ENCODE measurements around the gene DXO. TPM values are rescaled to one million over a fixed set of nuclear protein-coding genes. Genes with fewer than 3 reads are reported as not detected.
A peak's percentile ranks its signal among the peaks of the same experiment; 100 is the strongest.

The DXO gene
- total and polyA plus RNA-seq, 2 of the 13 experiments (the other 11 are each of a cell fraction or from before 2014, with no cell fraction given): 18.6 to 26.2 TPM

DNA sequence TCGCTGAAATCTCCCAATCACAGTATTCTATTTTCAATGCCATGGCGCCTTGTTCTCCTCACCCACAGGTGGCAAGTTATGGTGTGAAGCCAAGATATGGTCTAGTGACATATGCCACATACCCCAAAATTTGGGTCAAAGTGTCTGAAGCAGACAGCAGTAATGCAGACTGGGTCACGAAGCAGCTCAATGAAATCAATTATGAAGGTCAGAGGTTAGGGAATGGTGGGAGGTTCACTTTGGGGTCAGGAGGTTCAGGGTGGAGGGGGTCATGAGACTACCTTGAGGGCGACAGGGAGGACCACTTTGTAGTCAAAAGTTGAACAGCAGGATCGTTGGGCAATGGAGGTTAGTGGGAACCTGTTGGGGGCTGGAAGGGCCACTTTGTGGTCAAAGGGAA lies 23.6 kb downstream of the DXO start (continued):
- TF ChIP-seq HHEX (CRISPR knock-in tag; IDR thresholded peaks at IDR 0.05): no peak
- TF ChIP-seq ZNF781 (CRISPR knock-in tag; IDR thresholded peaks at IDR 0.05; ENCODE audit: borderline replicate concordance, not compliant biosample characterization): no peak
- peak; percentile 31; the same call in 1 of the 2 replicates for TF ChIP-seq NR2F6 (IDR thresholded peaks at IDR 0.05)
- no peak for TF ChIP-seq NR2F6 (CRISPR knock-in tag; IDR thresholded peaks at IDR 0.05)
- no peak for TF ChIP-seq ZNF792 (CRISPR knock-in tag; IDR thresholded peaks at IDR 0.05)
- TF ChIP-seq SNRNP70 (IDR thresholded peaks at IDR 0.05; ENCODE audit: low read depth, low read length): no peak
- no peak for TF ChIP-seq REPIN1 (CRISPR knock-in tag; IDR thresholded peaks at IDR 0.05; ENCODE audit: borderline replicate concordance, low read depth)
- no peak for TF ChIP-seq SRSF4 (IDR thresholded peaks at IDR 0.05; ENCODE audit: low read depth, low read length, poor library complexity, severe bottlenecking)
- TF ChIP-seq, protein P1, sequence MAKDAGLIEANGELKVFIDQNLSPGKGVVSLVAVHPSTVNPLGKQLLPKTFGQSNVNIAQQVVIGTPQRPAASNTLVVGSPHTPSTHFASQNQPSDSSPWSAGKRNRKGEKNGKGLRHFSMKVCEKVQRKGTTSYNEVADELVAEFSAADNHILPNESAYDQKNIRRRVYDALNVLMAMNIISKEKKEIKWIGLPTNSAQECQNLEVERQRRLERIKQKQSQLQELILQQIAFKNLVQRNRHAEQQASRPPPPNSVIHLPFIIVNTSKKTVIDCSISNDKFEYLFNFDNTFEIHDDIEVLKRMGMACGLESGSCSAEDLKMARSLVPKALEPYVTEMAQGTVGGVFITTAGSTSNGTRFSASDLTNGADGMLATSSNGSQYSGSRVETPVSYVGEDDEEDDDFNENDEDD (CRISPR knock-in tag; IDR thresholded peaks at IDR 0.05; ENCODE audit: borderline replicate concordance): no peak
- no peak for TF ChIP-seq ZNF329 (CRISPR knock-in tag; IDR thresholded peaks at IDR 0.05; ENCODE audit: low read depth)
- no peak for TF ChIP-seq CHD4 (IDR thresholded peaks at IDR 0.05; ENCODE audit: borderline replicate concordance, low read length)
- peak; percentile 33 for TF ChIP-seq RARA (CRISPR knock-in tag; IDR thresholded peaks at IDR 0.05)
- TF ChIP-seq ZNF33A (CRISPR knock-in tag; IDR thresholded peaks at IDR 0.05; ENCODE audit: borderline replicate concordance): no peak
- no peak for TF ChIP-seq ZNF772 (CRISPR knock-in tag; IDR thresholded peaks at IDR 0.05)
- no peak for TF ChIP-seq YY1 (IDR thresholded peaks at IDR 0.05; ENCODE audit: insufficient read depth, insufficient replicate concordance, low read depth, low read length)
- no peak for TF ChIP-seq NFE2 (CRISPR knock-in tag; IDR thresholded peaks at IDR 0.05)

Measured in HepG2 (cell line).